ENCODE results near the gene RAB10. TPM values are rescaled to one million over a fixed set of nuclear protein-coding genes. Genes with fewer than 3 reads are reported as not detected.

RAB10 gene
- total and polyA plus RNA-seq, 9 of the 15 experiments (the other 6 are each of a cell fraction or from before 2014, with no cell fraction given) = 25.1 to 214 (median 157) TPM

DNA sequence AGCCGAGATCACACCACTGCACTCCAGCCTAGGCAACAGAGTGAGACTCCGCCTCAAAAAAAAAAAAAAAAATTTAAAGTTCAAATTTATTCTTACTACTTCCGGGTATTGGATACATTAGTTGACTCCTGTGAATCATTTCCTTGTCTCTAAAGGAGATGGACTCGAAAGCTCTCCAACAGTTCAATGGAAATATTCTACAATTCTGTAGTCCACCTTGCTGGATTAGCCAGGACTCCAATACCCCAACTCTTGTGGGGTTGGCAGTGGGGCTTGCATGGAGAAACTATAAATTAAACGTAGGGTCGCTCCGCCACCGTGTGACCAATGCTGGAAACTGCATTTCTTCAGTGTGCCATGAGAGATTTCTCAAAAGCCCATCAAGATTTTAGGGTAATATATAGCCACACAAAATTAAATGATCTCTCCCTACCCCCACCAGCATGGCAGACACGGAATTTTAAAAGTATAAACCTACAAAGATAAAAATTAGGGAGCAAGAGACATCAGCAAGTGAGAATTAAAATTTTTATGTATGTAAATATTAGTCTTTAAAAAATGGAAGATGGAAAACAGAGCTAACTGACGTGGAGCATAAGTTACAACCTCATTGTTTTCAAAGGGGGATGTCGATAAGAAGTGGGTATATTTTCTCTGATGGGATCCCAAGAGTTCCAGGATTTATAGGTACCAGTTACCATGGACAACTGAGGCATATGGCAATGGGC is 111.2 kb downstream of the RAB10 start (continued):
- TF ChIP-seq STAG1 (CRISPR knock-in tag; IDR thresholded peaks at IDR 0.05; ENCODE audit: borderline replicate concordance) (peak; percentile 73; the same call in 1 of the 2 replicates), HDAC2 (IDR thresholded peaks at IDR 0.05) (0 out of 2 replicates have a peak, but pooled peaks have one; percentile 18), CLOCK (CRISPR knock-in tag; IDR thresholded peaks at IDR 0.05; ENCODE audit: borderline replicate concordance) (no peak), NR2C1 (IDR thresholded peaks at IDR 0.05) (peak; percentile 36; the same call in 1 of the 2 replicates), NR2C1 (tag; IDR thresholded peaks at IDR 0.05) (no peak), CTCFL (IDR thresholded peaks at IDR 0.05; ENCODE audit: borderline replicate concordance, insufficient read depth, low read depth, low read length, poor library complexity, severe bottlenecking) (no peak), SIRT6 (IDR thresholded peaks at IDR 0.05; ENCODE audit: low read depth, low read length) (no peak), KDM4B (IDR thresholded peaks at IDR 0.05; ENCODE audit: borderline replicate concordance in 2 of 2, low read depth in 1 of 2) (no peak), SIX5 (IDR thresholded peaks at IDR 0.05; ENCODE audit: borderline replicate concordance in 1 of 2, insufficient read depth in 1 of 2, low read depth in 1 of 2, low read length in 2 of 2) (no peak), NEUROD1 (IDR thresholded peaks at IDR 0.05; ENCODE audit: borderline replicate concordance, low read depth, low read length, partially characterized antibody) (no peak), ZNF263 (CRISPR knock-in tag; IDR thresholded peaks at IDR 0.05; ENCODE audit: borderline replicate concordance) (no peak), ZSCAN29 (IDR thresholded peaks at IDR 0.05) (no peak), HNRNPUL1 (IDR thresholded peaks at IDR 0.05; ENCODE audit: low read length) (no peak), ELF1 (tag; IDR thresholded peaks at IDR 0.05) (0 out of 2 replicates have a peak, but pooled peaks have one; percentile 45)
- TF ChIP-seq, protein P1, sequence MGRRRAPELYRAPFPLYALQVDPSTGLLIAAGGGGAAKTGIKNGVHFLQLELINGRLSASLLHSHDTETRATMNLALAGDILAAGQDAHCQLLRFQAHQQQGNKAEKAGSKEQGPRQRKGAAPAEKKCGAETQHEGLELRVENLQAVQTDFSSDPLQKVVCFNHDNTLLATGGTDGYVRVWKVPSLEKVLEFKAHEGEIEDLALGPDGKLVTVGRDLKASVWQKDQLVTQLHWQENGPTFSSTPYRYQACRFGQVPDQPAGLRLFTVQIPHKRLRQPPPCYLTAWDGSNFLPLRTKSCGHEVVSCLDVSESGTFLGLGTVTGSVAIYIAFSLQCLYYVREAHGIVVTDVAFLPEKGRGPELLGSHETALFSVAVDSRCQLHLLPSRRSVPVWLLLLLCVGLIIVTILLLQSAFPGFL (CRISPR knock-in tag; IDR thresholded peaks at IDR 0.05) = no peak
- TF ChIP-seq, protein P2, sequence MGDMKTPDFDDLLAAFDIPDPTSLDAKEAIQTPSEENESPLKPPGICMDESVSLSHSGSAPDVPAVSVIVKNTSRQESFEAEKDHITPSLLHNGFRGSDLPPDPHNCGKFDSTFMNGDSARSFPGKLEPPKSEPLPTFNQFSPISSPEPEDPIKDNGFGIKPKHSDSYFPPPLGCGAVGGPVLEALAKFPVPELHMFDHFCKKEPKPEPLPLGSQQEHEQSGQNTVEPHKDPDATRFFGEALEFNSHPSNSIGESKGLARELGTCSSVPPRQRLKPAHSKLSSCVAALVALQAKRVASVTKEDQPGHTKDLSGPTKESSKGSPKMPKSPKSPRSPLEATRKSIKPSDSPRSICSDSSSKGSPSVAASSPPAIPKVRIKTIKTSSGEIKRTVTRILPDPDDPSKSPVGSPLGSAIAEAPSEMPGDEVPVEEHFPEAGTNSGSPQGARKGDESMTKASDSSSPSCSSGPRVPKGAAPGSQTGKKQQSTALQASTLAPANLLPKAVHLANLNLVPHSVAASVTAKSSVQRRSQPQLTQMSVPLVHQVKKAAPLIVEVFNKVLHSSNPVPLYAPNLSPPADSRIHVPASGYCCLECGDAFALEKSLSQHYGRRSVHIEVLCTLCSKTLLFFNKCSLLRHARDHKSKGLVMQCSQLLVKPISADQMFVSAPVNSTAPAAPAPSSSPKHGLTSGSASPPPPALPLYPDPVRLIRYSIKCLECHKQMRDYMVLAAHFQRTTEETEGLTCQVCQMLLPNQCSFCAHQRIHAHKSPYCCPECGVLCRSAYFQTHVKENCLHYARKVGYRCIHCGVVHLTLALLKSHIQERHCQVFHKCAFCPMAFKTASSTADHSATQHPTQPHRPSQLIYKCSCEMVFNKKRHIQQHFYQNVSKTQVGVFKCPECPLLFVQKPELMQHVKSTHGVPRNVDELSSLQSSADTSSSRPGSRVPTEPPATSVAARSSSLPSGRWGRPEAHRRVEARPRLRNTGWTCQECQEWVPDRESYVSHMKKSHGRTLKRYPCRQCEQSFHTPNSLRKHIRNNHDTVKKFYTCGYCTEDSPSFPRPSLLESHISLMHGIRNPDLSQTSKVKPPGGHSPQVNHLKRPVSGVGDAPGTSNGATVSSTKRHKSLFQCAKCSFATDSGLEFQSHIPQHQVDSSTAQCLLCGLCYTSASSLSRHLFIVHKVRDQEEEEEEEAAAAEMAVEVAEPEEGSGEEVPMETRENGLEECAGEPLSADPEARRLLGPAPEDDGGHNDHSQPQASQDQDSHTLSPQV (IDR thresholded peaks at IDR 0.05) = peak; percentile 34; the same call in 1 of the 2 replicates
